ENCODE results near the gene MYCBPAP. TPM values are rescaled to one million over a fixed set of nuclear protein-coding genes. Genes with fewer than 3 reads are reported as not detected.

The MYCBPAP gene
- total and polyA plus RNA-seq, 2 donors (not counting 1 experiment from before 2014, with no cell fraction given): 0.16 to 3.0 TPM

GRCh38 chr17:50459756-50460155 is 48.5 kb upstream of the MYCBPAP start:
- Histone ChIP-seq H3K79me2 (ENCODE audit: control insufficient read depth, insufficient read depth, low read length) (no peaks in the 10 kb centered on the region), H3K27ac (ENCODE audit: insufficient read depth, low read length) (no peak overlapping the region), H3K9me3 (ENCODE audit: control insufficient read depth, insufficient read depth, low read depth, low read length) (no peaks in the 10 kb centered on the region), H3K27me3 (ENCODE audit: control insufficient read depth, insufficient read depth, low read length) (no peaks in the 10 kb centered on the region), H3K9ac (ENCODE audit: insufficient read depth, low read length) (no peak overlapping the region), H3K4me1 (ENCODE audit: control insufficient read depth, extremely low read depth, insufficient read depth, low read length) (no peaks in the 10 kb centered on the region), H4K20me1 (ENCODE audit: control insufficient read depth, extremely low read depth, insufficient read depth, low read length) (no peaks in the 10 kb centered on the region), H2AFZ (ENCODE audit: low read length) (no peak overlapping the region), H3K4me2 (ENCODE audit: extremely low read depth, insufficient read depth, low read length) (no peak overlapping the region), H3K4me3 (replicated peaks in 1 of 4; ENCODE audit: control extremely low read depth in 1 of 4, insufficient read depth in 1 of 4, low read depth in 3 of 4, low read length in 4 of 4) (no peak overlapping the region), H3K36me3 (ENCODE audit: control insufficient read depth, insufficient read depth, low read length) (no peaks in the 10 kb centered on the region)
- TF ChIP-seq CTCF (conservative IDR thresholded peaks at IDR 0.05 in 1 of 2, IDR thresholded peaks at IDR 0.05 in 1 of 2; ENCODE audit: low read depth in 1 of 2, low read length in 2 of 2) (no peak), EZH2 (IDR thresholded peaks at IDR 0.05; ENCODE audit: low read length, missing control alignments) (no peak)
- DNase-seq (ENCODE audit: low read depth in 2 of 2): no peak

- Histone ChIP-seq H3K9me3 (ENCODE audit: control insufficient read depth, insufficient read depth, low read depth, low read length) (no peaks in the 10 kb centered on the region), H3K4me2 (ENCODE audit: extremely low read depth, insufficient read depth, low read length) (no peak overlapping the region), H3K9ac (ENCODE audit: insufficient read depth, low read length) (no peak overlapping the region), H3K36me3 (ENCODE audit: control insufficient read depth, insufficient read depth, low read length) (no peaks in the 10 kb centered on the region), H3K27ac (ENCODE audit: insufficient read depth, low read length) (no peak overlapping the region), H3K4me1 (ENCODE audit: control insufficient read depth, extremely low read depth, insufficient read depth, low read length) (no peaks in the 10 kb centered on the region), H3K79me2 (ENCODE audit: control insufficient read depth, insufficient read depth, low read length) (no peaks in the 10 kb centered on the region), H3K27me3 (ENCODE audit: control insufficient read depth, insufficient read depth, low read length) (no peaks in the 10 kb centered on the region), H3K4me3 (replicated peaks in 1 of 4; ENCODE audit: control extremely low read depth in 1 of 4, insufficient read depth in 1 of 4, low read depth in 3 of 4, low read length in 4 of 4) (no peak overlapping the region), H2AFZ (ENCODE audit: low read length) (no peak overlapping the region), H4K20me1 (ENCODE audit: control insufficient read depth, extremely low read depth, insufficient read depth, low read length) (no peaks in the 10 kb centered on the region)
- TF ChIP-seq CTCF (conservative IDR thresholded peaks at IDR 0.05 in 1 of 2, IDR thresholded peaks at IDR 0.05 in 1 of 2; ENCODE audit: low read depth in 1 of 2, low read length in 2 of 2) (no peak), EZH2 (IDR thresholded peaks at IDR 0.05; ENCODE audit: low read length, missing control alignments) (no peak)
- DNase-seq (ENCODE audit: low read depth in 2 of 2): no peak
These were observed 47.3 kb upstream of the MYCBPAP start for GRCh38 chr17:50460831-50461526.

- TF ChIP-seq EZH2 (IDR thresholded peaks at IDR 0.05; ENCODE audit: low read length, missing control alignments): no peak
- TF ChIP-seq CTCF (conservative IDR thresholded peaks at IDR 0.05 in 1 of 2, IDR thresholded peaks at IDR 0.05 in 1 of 2; ENCODE audit: low read depth in 1 of 2, low read length in 2 of 2): no peak
These were observed 46.6 kb upstream of the MYCBPAP start for GRCh38 chr17:50461550-50462132.

More at GRCh38 chr17:50461550-50462132, 46.6 kb upstream of the MYCBPAP start:
- H3K27ac ChIP-seq (ENCODE audit: insufficient read depth, low read length): no peak overlapping the region
- no peak overlapping the region for H3K4me3 ChIP-seq (replicated peaks in 1 of 4; ENCODE audit: control extremely low read depth in 1 of 4, insufficient read depth in 1 of 4, low read depth in 3 of 4, low read length in 4 of 4)
- H4K20me1 ChIP-seq (ENCODE audit: control insufficient read depth, extremely low read depth, insufficient read depth, low read length): no peaks in the 10 kb centered on the region
- no peaks in the 10 kb centered on the region for H3K9me3 ChIP-seq (ENCODE audit: control insufficient read depth, insufficient read depth, low read depth, low read length)
- no peaks in the 10 kb centered on the region for H3K36me3 ChIP-seq (ENCODE audit: control insufficient read depth, insufficient read depth, low read length)
- H3K4me2 ChIP-seq (ENCODE audit: extremely low read depth, insufficient read depth, low read length): no peak overlapping the region
- H3K9ac ChIP-seq (ENCODE audit: insufficient read depth, low read length): no peak overlapping the region
- DNase-seq (ENCODE audit: low read depth in 2 of 2): no peak
- H3K79me2 ChIP-seq (ENCODE audit: control insufficient read depth, insufficient read depth, low read length): no peaks in the 10 kb centered on the region
- H3K4me1 ChIP-seq (ENCODE audit: control insufficient read depth, extremely low read depth, insufficient read depth, low read length): no peaks in the 10 kb centered on the region
- no peak overlapping the region for H2AFZ ChIP-seq (ENCODE audit: low read length)
- H3K27me3 ChIP-seq (ENCODE audit: control insufficient read depth, insufficient read depth, low read length): peaks cover under 1% of the 10 kb centered on the region
